Neural progenitor cell (in vitro differentiated cells): Measurements from ENCODE around the gene SAMHD1. TPM values are rescaled to one million over a fixed set of nuclear protein-coding genes. Genes with fewer than 3 reads are reported as not detected.
"Not testable (repeated sequence)": the region's sequence is repeated elsewhere in the genome, so short reads cannot be mapped to it uniquely, and the experiment has no call there.

Source experiments
- DNase-seq: peaks from one replicate; pipeline ENCODE4 v3.0.0-alpha.2; 2016; ENCODE audit warnings: low spot score
- H2AFZ ChIP-seq: fragments of 200-600 bp; sonication (generic); replicated peaks from 2 replicates; pipeline ENCODE4 v1.6.1; 2016; ENCODE audit warnings: antibody characterized with exemption
- H3F3A ChIP-seq: fragments of 200-600 bp; sonication (generic); 2 replicates; pipeline ENCODE4 v1.6.1; 2016; ENCODE audit warnings: antibody characterized with exemption, low read depth
- H3K27ac ChIP-seq: fragments of 200-600 bp; sonication (generic); 2 replicates; pipeline ENCODE4 v1.5.1; 2016; ENCODE audit warnings: mild to moderate bottlenecking
- H3K27me3 ChIP-seq: fragments of 200-600 bp; sonication (generic); 2 replicates; pipeline ENCODE4 v1.6.1; 2016; ENCODE audit warnings: mild to moderate bottlenecking, moderate library complexity
- H3K36me3 ChIP-seq: fragments of 200-600 bp; sonication (generic); 2 replicates; pipeline ENCODE4 v1.5.1; 2016
- H3K4me1 ChIP-seq: fragments of 200-600 bp; sonication (generic); 2 replicates; pipeline ENCODE4 v1.6.1; 2016; ENCODE audit warnings: mixed run types
- H3K4me2 ChIP-seq: fragments of 200-600 bp; sonication (generic); 2 replicates; pipeline ENCODE4 v1.6.1; 2016
- H3K4me3 ChIP-seq: fragments of 200-600 bp; sonication (generic); 2 replicates; pipeline ENCODE4 v1.5.1; 2016
- H3K79me2 ChIP-seq: fragments of 200-600 bp; sonication (generic); 2 replicates; pipeline ENCODE4 v1.6.1; 2016; ENCODE audit warnings: low read depth
- H3K9ac ChIP-seq: fragments of 200-600 bp; sonication (generic); 2 replicates; pipeline ENCODE4 v1.6.1; 2016
- H3K9me3 ChIP-seq: fragments of 200-600 bp; sonication (generic); 2 replicates; pipeline ENCODE4 v1.5.1; 2016; ENCODE audit warnings: low read depth
- H4K20me1 ChIP-seq: fragments of 200-600 bp; sonication (generic); 2 replicates; pipeline ENCODE4 v1.6.1; 2016; ENCODE audit warnings: low read depth
- H3K27ac Mint-ChIP-seq: 3 replicates; pipeline ENCODE4 v1.8.0; 2021; ENCODE audit warnings: mixed read lengths
- H3K27me3 Mint-ChIP-seq: 2 replicates; pipeline ENCODE4 v1.8.0; 2022; ENCODE audit warnings: low read depth, mild to moderate bottlenecking, inconsistent platforms, moderate library complexity, mixed read lengths; ENCODE audit not compliant: insufficient read depth
- H3K36me3 Mint-ChIP-seq: 3 replicates; pipeline ENCODE4 v1.8.0; 2021; ENCODE audit warnings: mixed read lengths
- H3K4me1 Mint-ChIP-seq: 3 replicates; pipeline ENCODE4 v1.8.0; 2021; ENCODE audit warnings: mixed read lengths
- H3K4me3 Mint-ChIP-seq: 3 replicates; pipeline ENCODE4 v1.8.0; 2021; ENCODE audit warnings: mild to moderate bottlenecking, moderate library complexity, mixed read lengths
- H3K9me3 Mint-ChIP-seq: 3 replicates; pipeline ENCODE4 v1.8.0; 2020; ENCODE audit warnings: mixed read lengths
- CTCF ChIP-seq: fragments of 200-600 bp; sonication (generic); IDR thresholded peaks from 2 replicates; pipeline ENCODE4 v1.5.1; 2017; ENCODE audit warnings: antibody characterized with exemption, mild to moderate bottlenecking
- EZH2 ChIP-seq: fragments of 200-600 bp; sonication (generic); IDR thresholded peaks from 2 replicates; pipeline ENCODE4 v1.6.1; 2017; ENCODE audit warnings: antibody characterized with exemption, mild to moderate bottlenecking, moderate library complexity
- EZH2phosphoT487 ChIP-seq: fragments of 200-600 bp; sonication (generic); IDR thresholded peaks from 2 replicates; pipeline ENCODE4 v1.6.1; 2017; ENCODE audit warnings: antibody characterized with exemption
- total RNA-seq: library from RNA; depleted of rRNA; stranded (reverse); fragments of >200 nt; gene quantifications from 2 replicates; pipeline ENCODE4 v1.2.3, GENCODE V29; 2015; ENCODE audit warnings: low replicate concordance

SAMHD1 gene
- total RNA-seq, 1 donor from 2014 or later: 29.0 TPM

DNA sequence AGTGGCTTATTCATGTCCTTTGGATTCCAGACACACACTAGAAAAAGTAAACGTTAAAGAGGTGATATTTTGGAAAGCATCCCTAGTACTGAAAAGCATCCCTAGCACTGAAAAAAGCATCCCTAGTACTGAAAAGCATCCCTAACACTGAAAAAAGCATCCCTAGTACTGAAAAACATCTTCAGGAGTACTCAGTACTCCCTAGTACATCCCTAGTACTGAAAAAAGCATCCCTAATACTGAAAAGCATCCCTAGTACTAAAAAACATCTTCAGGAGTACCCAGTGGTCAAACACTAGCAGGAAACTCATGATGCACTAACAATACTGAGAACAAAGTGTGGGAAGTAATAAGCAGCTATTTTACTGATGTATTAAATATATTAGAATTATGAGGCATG lies 45.6 kb upstream of the SAMHD1 start:
- Histone ChIP-seq H2AFZ (no peak overlapping the region), H3K4me3 (no peak overlapping the region), H3K9me3 (peaks cover 5% of the 10 kb centered on the region), H3K27me3 (no peaks in the 10 kb centered on the region), H3F3A (no peaks in the 10 kb centered on the region), H3K79me2 (no peaks in the 10 kb centered on the region), H3K4me2 (no peak overlapping the region), H3K9ac (no peak overlapping the region), H4K20me1 (no peaks in the 10 kb centered on the region), H3K4me1 (no peaks in the 10 kb centered on the region), H3K27ac (no peak overlapping the region), H3K36me3 (peaks cover 15% of the 10 kb centered on the region)
- Mint-ChIP-seq H3K36me3 (peaks cover 50% of the 10 kb centered on the region), H3K4me3 (no peak overlapping the region), H3K27ac (no peak overlapping the region), H3K27me3 (no peaks in the 10 kb centered on the region), H3K4me1 (no peaks in the 10 kb centered on the region), H3K9me3 (peaks cover 25% of the 10 kb centered on the region)
- DNase-seq: no peak
- no peak for TF ChIP-seq CTCF
- no peak for TF ChIP-seq EZH2phosphoT487
- no peak for TF ChIP-seq EZH2

- not testable (repeated sequence) for H3K27ac ChIP-seq, H3K27me3 Mint-ChIP-seq, H3K4me3 Mint-ChIP-seq, H3K9ac ChIP-seq, DNase-seq, H3K4me1 Mint-ChIP-seq, H2AFZ ChIP-seq, H3K79me2 ChIP-seq, H3K27me3 ChIP-seq, H3F3A ChIP-seq, H3K9me3 ChIP-seq, H3K4me1 ChIP-seq, H3K4me2 ChIP-seq, H4K20me1 ChIP-seq, H3K27ac Mint-ChIP-seq, H3K4me3 ChIP-seq
- Mint-ChIP-seq H3K9me3 (peaks cover 22% of the 10 kb centered on the region), H3K36me3 (peaks cover 48% of the 10 kb centered on the region)
- peaks cover 15% of the 10 kb centered on the region for H3K36me3 ChIP-seq
Measured at GRCh38 chr20:36994221-36994620, 42.7 kb upstream of the SAMHD1 start.

DNA sequence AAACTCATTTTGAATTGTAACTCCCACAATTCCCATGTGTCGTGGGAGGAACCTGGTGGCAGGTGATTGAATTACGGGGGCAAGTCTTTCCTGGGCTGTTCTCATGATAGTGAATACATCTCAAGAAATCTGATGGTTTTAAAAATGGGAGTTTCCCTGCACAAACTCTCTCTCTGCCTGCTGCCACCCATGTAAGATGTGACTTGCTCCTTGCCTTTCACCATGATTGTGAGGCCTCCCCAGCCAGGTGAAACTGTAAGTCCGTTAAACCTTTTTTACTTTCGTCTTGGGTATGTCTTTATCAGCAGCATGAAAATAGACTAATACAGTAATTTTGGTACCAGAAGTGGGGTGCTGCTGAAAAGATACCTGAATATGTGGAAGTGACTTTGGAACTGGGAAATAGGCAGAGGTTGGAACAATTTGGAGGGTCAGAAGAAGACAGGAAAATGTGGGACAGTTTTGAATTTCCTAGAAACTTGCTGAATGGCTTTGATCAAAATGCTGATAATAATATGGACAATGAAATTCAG lies 41.4 kb upstream of the SAMHD1 start:
- no peak overlapping the region for H2AFZ ChIP-seq
- no peak overlapping the region for H3K4me2 ChIP-seq
- TF ChIP-seq CTCF: no peak
- no peak for TF ChIP-seq EZH2
- no peak for TF ChIP-seq EZH2phosphoT487
- H3K9me3 ChIP-seq: peaks cover 5% of the 10 kb centered on the region
- H3K27me3 Mint-ChIP-seq: peaks cover 8% of the 10 kb centered on the region
- H3K36me3 ChIP-seq: peaks cover 15% of the 10 kb centered on the region
- no peaks in the 10 kb centered on the region for H4K20me1 ChIP-seq
- no peak overlapping the region for H3K27ac ChIP-seq
- H3K4me1 ChIP-seq: no peaks in the 10 kb centered on the region
- peaks cover 40% of the 10 kb centered on the region for H3K36me3 Mint-ChIP-seq
- no peak overlapping the region for H3K4me3 ChIP-seq
- H3K27me3 ChIP-seq: no peaks in the 10 kb centered on the region
- no peak overlapping the region for H3K4me3 Mint-ChIP-seq
- peaks cover 5% of the 10 kb centered on the region for H3K4me1 Mint-ChIP-seq
- no peak overlapping the region for H3K9ac ChIP-seq
- H3K9me3 Mint-ChIP-seq: peaks cover 19% of the 10 kb centered on the region
- no peak for DNase-seq
- no peaks in the 10 kb centered on the region for H3K79me2 ChIP-seq
- H3F3A ChIP-seq: no peaks in the 10 kb centered on the region
- no peak overlapping the region for H3K27ac Mint-ChIP-seq

DNA sequence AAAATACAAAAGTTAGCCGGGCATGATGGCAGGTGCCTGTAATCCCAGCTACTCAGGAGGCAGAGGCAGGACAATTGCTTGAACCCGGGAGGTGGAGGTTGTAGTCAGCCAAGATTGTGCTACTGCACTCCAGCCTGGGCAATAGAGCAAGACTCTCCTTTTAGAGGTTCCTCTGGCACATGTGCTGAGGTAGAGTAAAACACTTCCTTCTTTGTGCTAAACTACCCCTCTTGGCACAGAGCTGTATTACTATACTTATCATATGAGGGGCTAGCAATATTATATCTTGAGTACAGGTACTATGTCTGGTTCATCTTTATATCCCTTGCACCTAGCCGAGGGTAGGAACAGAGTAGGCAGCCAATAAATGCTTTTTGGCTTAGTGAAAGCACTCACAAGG lies 40.2 kb upstream of the SAMHD1 start:
- Histone ChIP-seq H3K79me2 (no peaks in the 10 kb centered on the region), H3K9me3 (peaks cover 5% of the 10 kb centered on the region), H3K36me3 (peaks cover 11% of the 10 kb centered on the region), H3K4me1 (no peaks in the 10 kb centered on the region), H2AFZ (no peak overlapping the region), H3K4me2 (no peak overlapping the region), H4K20me1 (no peaks in the 10 kb centered on the region), H3K4me3 (no peak overlapping the region), H3K27ac (no peak overlapping the region), H3F3A (no peaks in the 10 kb centered on the region), H3K9ac (no peak overlapping the region), H3K27me3 (no peaks in the 10 kb centered on the region)
- no peak for TF ChIP-seq EZH2
- no peak for TF ChIP-seq CTCF
- no peak for TF ChIP-seq EZH2phosphoT487
- no peak for DNase-seq
- peaks cover 30% of the 10 kb centered on the region for H3K36me3 Mint-ChIP-seq
- peaks cover 19% of the 10 kb centered on the region for H3K9me3 Mint-ChIP-seq
- H3K4me3 Mint-ChIP-seq: no peak overlapping the region
- H3K27ac Mint-ChIP-seq: no peak overlapping the region
- peaks cover 5% of the 10 kb centered on the region for H3K4me1 Mint-ChIP-seq
- peaks cover 8% of the 10 kb centered on the region for H3K27me3 Mint-ChIP-seq
